Breast epithelium (tissue), 4 donors: ENCODE data around the gene HOXC10. TPM values are rescaled to one million over a fixed set of nuclear protein-coding genes. Genes with fewer than 3 reads are reported as not detected.

Experiments used
- DNase-seq, 2 donors: peaks; one replicate each; pipeline ENCODE4 v3.0.0-alpha.2; 2019; ENCODE audit warnings: low spot score in 2 of 2
- H3K27ac ChIP-seq, 2 donors: fragments of 200-600 bp; sonication (generic) in 1 of 2; one replicate each; pipeline ENCODE4 v1.5.1; 2016 to 2019; ENCODE audit warnings: mild to moderate bottlenecking in 1 of 2
- H3K27me3 ChIP-seq, 2 donors: fragments of 200-600 bp; sonication (generic) in 1 of 2; one replicate each; pipeline versions ENCODE4 v1.5.1 to v1.6.0; 2017 to 2019; ENCODE audit warnings: control low read depth in 1 of 2, mild to moderate bottlenecking in 1 of 2
- H3K36me3 ChIP-seq: fragments of 200-600 bp; one replicate; pipeline ENCODE4 v1.5.1; 2019
- H3K4me1 ChIP-seq, 2 donors: fragments of 200-600 bp; sonication (generic); one replicate each; pipeline ENCODE4 v1.5.1; 2016 to 2019; ENCODE audit warnings: control low read depth in 1 of 2
- H3K4me3 ChIP-seq, 3 donors: fragments of 200-600 bp; sonication (generic); 1 replicate in 2 of 3; 2 replicates in 1 of 3; pipeline ENCODE4 v1.5.1; 2016 to 2019; ENCODE audit warnings: mild to moderate bottlenecking in 3 of 3, moderate library complexity in 2 of 3
- H3K9me3 ChIP-seq, 2 donors: fragments of 200-600 bp; sonication (generic) in 1 of 2; one replicate each; pipeline ENCODE4 v1.5.1; 2016 to 2019; ENCODE audit warnings: control low read depth in 1 of 2
- POLR2A ChIP-seq: fragments of 450-650 bp; IDR thresholded peaks from one replicate; pipeline ENCODE4 v1.6.1; 2016; ENCODE audit warnings: antibody characterized with exemption, mild to moderate bottlenecking, moderate library complexity
- POLR2AphosphoS5 ChIP-seq, 3 donors: sonication (generic); formaldehyde crosslinking; IDR thresholded peaks; one replicate each; pipeline ENCODE4 v1.6.1; 2017; ENCODE audit warnings: antibody characterized with exemption in 3 of 3
- intact Hi-C: fragments of 100-400 bp; cut with DNase I; formaldehyde crosslinking; loops from one replicate; pipeline ENCODE4 v1.15.1; 2023; ENCODE audit warnings: low total_unique reads
- total RNA-seq, 3 donors: library from RNA; depleted of rRNA; stranded (reverse); fragments of >200 nt; gene quantifications; one replicate each; pipeline ENCODE4 v1.1.0, GENCODE V29; 2016
- TF ChIP-seq, protein P1 (sequence below), 3 donors: fragments of 450-650 bp; IDR thresholded peaks; one replicate each; pipeline ENCODE4 v1.5.1; 2016 to 2017; ENCODE audit warnings: antibody characterized with exemption in 3 of 3, mild to moderate bottlenecking in 3 of 3, moderate library complexity in 3 of 3

Gene HOXC10
- total RNA-seq, 3 donors from 2014 or later, result 2.0 to 10.9 (median 4.3) TPM

- peak overlapping the region in 2 of 3 donors; percentile 59 to 73 for H3K4me3 ChIP-seq
- no peak for TF ChIP-seq POLR2AphosphoS5 (IDR thresholded peaks at IDR 0.05)
- TF ChIP-seq POLR2A, result no peak
- TF ChIP-seq, protein P1, sequence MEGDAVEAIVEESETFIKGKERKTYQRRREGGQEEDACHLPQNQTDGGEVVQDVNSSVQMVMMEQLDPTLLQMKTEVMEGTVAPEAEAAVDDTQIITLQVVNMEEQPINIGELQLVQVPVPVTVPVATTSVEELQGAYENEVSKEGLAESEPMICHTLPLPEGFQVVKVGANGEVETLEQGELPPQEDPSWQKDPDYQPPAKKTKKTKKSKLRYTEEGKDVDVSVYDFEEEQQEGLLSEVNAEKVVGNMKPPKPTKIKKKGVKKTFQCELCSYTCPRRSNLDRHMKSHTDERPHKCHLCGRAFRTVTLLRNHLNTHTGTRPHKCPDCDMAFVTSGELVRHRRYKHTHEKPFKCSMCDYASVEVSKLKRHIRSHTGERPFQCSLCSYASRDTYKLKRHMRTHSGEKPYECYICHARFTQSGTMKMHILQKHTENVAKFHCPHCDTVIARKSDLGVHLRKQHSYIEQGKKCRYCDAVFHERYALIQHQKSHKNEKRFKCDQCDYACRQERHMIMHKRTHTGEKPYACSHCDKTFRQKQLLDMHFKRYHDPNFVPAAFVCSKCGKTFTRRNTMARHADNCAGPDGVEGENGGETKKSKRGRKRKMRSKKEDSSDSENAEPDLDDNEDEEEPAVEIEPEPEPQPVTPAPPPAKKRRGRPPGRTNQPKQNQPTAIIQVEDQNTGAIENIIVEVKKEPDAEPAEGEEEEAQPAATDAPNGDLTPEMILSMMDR (IDR thresholded peaks at IDR 0.05), result no peak
- intact Hi-C loops, result no loop called here
- H3K36me3 ChIP-seq, result no peaks in the 10 kb centered on the region
- no peaks in the 10 kb centered on the region for H3K27me3 ChIP-seq
- DNase-seq, result no peak
- H3K4me1 ChIP-seq, result peaks cover 5 to 7% of the 10 kb centered on the region in 2 donors
- no peaks in the 10 kb centered on the region for H3K9me3 ChIP-seq
- peak overlapping the region; percentile 84 to 89 for H3K27ac ChIP-seq
These were observed 47.2 kb downstream of the HOXC10 start for GRCh38 chr12:54032086-54032619.

DNA sequence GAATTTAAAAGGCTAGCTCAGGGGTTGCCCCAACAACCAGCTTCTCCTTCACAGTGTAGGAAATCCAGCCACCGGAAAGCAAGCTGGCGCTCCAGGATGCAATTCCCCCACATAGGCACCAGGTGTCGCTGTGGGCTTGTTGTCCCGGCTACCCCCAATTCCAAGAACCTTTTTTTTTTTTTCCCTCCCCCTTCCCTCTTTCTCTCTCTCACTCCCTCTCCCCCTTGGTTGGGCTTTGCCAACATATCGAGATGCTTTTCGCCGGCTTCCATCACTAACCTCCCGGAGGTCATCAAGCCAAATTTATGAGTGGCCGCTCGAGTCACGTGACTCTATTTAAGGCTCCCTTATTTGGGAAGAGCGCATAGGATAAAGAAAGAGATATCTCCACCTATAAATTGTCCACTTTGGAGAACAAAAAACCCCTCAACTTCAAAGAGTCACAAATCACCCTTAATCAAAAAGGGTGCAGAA, 47.7 kb downstream of the HOXC10 start, which contains the start of gene HOXC5:
Gene HOXC5 (plus strand): TSS at position 424 of the 474 bp plus-strand sequence. CDS start 73 bp downstream, outside the sequence.
- Histone ChIP-seq H3K36me3 (no peaks in the 10 kb centered on the region), H3K4me3 (peak within 1 kb of the TSS; percentile 45 to 73 (median 59)), H3K9me3 (no peaks in the 10 kb centered on the region), H3K27ac (peak within 1 kb of the TSS; percentile 84 to 89), H3K27me3 (no peaks in the 10 kb centered on the region), H3K4me1 (peaks cover 5 to 7% of the 10 kb centered on the region in 2 donors)
- intact Hi-C loops, result no loop called here
- DNase-seq, result peak; percentile 73 to 78
- TF ChIP-seq POLR2AphosphoS5 (IDR thresholded peaks at IDR 0.05), result peak; percentile 7 to 31 (median 28)
- no peak for TF ChIP-seq POLR2A
- TF ChIP-seq, protein P1 (IDR thresholded peaks at IDR 0.05), result peak; percentile 93 to 98 (median 96)

DNA sequence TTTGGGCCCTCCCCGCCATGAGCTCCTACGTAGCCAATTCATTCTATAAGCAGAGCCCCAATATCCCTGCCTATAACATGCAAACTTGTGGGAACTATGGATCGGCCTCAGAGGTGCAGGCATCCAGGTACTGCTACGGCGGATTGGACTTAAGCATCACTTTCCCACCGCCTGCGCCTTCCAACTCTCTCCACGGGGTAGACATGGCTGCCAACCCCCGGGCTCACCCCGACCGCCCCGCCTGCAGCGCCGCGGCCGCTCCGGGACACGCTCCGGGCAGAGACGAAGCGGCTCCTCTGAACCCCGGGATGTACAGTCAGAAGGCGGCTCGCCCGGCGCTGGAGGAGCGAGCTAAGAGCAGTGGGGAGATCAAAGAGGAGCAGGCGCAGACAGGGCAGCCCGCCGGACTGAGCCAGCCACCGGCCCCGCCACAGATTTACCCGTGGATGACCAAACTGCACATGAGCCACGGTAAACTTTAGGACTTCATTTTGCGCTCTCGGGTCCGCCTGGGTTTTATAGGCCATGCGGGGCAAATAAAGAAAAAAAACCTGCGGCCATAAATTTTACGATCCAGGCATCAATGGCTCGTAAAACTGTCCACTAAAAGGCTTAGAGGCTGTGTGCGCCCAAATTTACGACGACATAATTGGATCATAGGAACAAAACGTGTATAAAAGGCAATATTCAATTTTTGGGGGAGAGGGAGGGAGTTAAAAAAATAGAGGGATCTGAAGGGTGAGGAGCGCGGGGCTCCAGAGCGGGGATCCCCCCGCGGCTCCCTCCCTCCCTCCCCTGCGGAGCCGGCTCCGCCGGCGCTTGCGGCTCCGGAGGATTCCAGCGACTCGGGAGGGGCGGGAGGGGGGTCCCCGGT, 48.4 kb downstream of the HOXC10 start:
- no peaks in the 10 kb centered on the region for H3K9me3 ChIP-seq
- TF ChIP-seq POLR2A (no peak), POLR2AphosphoS5 (IDR thresholded peaks at IDR 0.05) (no peak)
- H3K36me3 ChIP-seq, result no peaks in the 10 kb centered on the region
- peak overlapping the region; percentile 45 to 73 (median 59) for H3K4me3 ChIP-seq
- H3K4me1 ChIP-seq, result peaks cover 5 to 10% of the 10 kb centered on the region in 2 donors
- no peak for DNase-seq
- no peaks in the 10 kb centered on the region for H3K27me3 ChIP-seq
- H3K27ac ChIP-seq, result peak overlapping the region; percentile 52 to 71
- intact Hi-C loops, result no loop called here

DNA sequence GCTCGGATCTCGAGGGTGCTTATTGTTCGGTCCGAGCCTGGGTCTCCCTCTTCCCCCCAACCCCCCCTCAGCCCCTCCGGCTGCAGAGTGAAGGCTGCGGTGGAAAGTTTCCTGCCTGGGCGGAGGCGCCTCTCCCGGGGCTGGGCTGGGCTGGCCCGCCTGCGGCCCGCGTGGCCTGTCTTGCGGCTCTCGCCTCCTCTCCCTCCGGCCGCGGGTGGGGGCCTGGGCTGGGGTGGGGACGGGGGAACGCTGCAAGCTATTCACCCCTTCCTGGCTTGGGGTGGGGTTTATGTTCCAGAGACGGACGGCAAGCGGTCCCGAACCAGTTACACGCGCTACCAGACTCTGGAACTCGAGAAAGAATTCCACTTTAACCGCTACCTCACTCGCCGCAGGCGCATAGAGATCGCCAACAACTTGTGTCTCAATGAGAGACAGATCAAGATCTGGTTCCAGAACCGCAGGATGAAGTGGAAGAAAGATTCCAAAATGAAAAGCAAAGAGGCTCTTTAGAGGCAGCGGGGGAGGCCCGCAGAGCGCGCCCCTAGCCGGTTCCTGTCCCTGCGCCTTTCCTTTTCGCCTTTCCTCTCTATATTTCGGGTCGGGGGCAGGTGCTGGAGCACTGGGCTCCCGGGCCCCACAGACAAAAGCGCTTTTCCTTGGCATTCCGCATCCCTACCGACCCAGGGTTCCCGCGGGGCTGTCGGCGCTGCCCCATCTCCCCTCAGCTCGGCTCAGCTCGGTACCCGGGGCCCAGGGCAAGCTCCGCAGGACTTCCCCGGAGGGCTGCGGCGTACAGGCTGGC, 49.2 kb downstream of the HOXC10 start:
- H3K9me3 ChIP-seq, result no peaks in the 10 kb centered on the region
- intact Hi-C loops, result no loop called here
- no peak for DNase-seq
- peak overlapping the region; percentile 52 to 71 for H3K27ac ChIP-seq
- H3K27me3 ChIP-seq, result no peaks in the 10 kb centered on the region
- H3K4me3 ChIP-seq, result peak overlapping the region; percentile 45 to 73 (median 59)
- peaks cover 5 to 12% of the 10 kb centered on the region in 2 donors for H3K4me1 ChIP-seq
- TF ChIP-seq, protein P1 (IDR thresholded peaks at IDR 0.05), result no peak
- TF ChIP-seq POLR2AphosphoS5 (IDR thresholded peaks at IDR 0.05) (no peak), POLR2A (no peak)
- no peaks in the 10 kb centered on the region for H3K36me3 ChIP-seq

- H3K27ac ChIP-seq, result peak overlapping the region in 1 of 2 donors; percentile 71
- H3K27me3 ChIP-seq, result no peaks in the 10 kb centered on the region
- H3K9me3 ChIP-seq, result no peaks in the 10 kb centered on the region
- no peak for TF ChIP-seq POLR2AphosphoS5 (IDR thresholded peaks at IDR 0.05)
- TF ChIP-seq, protein P1 (IDR thresholded peaks at IDR 0.05), result no peak
- H3K4me1 ChIP-seq, result peaks cover 5 to 12% of the 10 kb centered on the region in 2 donors
- peak overlapping the region; percentile 45 to 73 (median 59) for H3K4me3 ChIP-seq
- intact Hi-C loops, result no loop called here
- no peaks in the 10 kb centered on the region for H3K36me3 ChIP-seq
- DNase-seq, result no peak
These were observed 49.9 kb downstream of the HOXC10 start for GRCh38 chr12:54034785-54035310.
